Parietal lobe (tissue), 1 donor: ENCODE data around the gene DOK5. TPM values are rescaled to one million over a fixed set of nuclear protein-coding genes. Genes with fewer than 3 reads are reported as not detected.

Experiments
- total RNA-seq: library from RNA; depleted of rRNA; stranded (reverse); fragments of >200 nt; gene quantifications from one replicate; pipeline ENCODE4 v1.2.3, GENCODE V29; 2014

Gene DOK5
- total RNA-seq, result 259 TPM

GRCh38 chr20:54475334-54476168 is at the start of gene DOK5:
Gene DOK5 (plus strand): TSS chr20:54475593. CDS start chr20:54475947, 354 bp downstream.

